ENCODE results near the gene AP2A1. TPM values are rescaled to one million over a fixed set of nuclear protein-coding genes. Genes with fewer than 3 reads are reported as not detected.
A peak's percentile ranks its signal among the peaks of the same experiment; 100 is the strongest.

The AP2A1 gene
- total and polyA plus RNA-seq, 10 of the 15 experiments (the other 5 are each of a cell fraction or from before 2014, with no cell fraction given), result 0.68 to 78.8 (median 33.8) TPM

DNA sequence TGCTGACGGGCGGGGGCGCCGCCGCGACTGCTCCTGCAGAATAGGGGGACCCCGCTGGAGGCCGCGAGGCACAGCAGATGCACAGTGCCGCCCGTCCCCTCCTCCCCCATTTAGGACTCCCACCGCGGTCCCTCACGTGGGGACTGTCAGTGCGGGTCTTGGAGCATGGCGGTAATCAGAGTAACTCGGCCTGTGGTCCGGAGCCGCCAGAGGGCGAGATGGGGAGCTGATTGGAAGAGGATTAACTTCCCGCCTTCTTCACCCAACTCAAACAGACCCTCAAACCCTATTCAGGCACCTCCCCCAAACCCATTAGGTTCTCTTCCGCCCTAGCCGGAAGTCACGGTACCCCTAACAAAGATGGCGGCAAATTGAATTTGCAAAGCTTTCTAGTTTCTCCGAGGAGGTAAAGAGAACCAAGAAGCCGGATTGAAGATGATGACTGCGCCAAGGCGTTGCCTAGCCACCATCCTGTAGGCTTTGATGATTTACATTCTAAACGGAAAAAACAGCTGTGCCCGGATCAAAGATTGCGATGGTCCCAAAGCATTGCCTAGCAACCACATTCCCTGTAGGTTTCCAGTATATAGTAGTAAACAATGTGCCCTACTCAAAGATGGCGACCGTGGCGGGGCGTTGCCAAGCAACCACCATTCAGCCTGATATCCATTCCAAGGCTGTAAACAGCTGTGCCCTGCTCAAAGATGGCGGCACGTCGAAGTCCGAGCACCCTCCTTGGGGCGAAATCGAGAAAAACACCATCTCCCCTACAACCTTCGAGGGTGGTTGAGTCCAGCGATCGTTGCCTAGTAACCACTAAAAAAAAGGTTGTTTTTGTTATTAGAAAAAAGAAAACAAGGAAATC is 46.4 kb downstream of the AP2A1 start, which contains the start of gene FUZ (continued):
- no peak for TF ChIP-seq MYB (IDR thresholded peaks at IDR 0.05; ENCODE audit: borderline replicate concordance, low read depth, low read length)
- no peak for TF ChIP-seq NFIC (IDR thresholded peaks at IDR 0.05; ENCODE audit: low read depth, low read length)
- TF ChIP-seq CHD4 (IDR thresholded peaks at IDR 0.05), result no peak
- TF ChIP-seq POU2F2 (IDR thresholded peaks at IDR 0.05; ENCODE audit: borderline replicate concordance, low read depth, low read length), result no peak
- no peak for TF ChIP-seq BCL11A (IDR thresholded peaks at IDR 0.05; ENCODE audit: low read depth, low read length)
- TF ChIP-seq, protein P1, sequence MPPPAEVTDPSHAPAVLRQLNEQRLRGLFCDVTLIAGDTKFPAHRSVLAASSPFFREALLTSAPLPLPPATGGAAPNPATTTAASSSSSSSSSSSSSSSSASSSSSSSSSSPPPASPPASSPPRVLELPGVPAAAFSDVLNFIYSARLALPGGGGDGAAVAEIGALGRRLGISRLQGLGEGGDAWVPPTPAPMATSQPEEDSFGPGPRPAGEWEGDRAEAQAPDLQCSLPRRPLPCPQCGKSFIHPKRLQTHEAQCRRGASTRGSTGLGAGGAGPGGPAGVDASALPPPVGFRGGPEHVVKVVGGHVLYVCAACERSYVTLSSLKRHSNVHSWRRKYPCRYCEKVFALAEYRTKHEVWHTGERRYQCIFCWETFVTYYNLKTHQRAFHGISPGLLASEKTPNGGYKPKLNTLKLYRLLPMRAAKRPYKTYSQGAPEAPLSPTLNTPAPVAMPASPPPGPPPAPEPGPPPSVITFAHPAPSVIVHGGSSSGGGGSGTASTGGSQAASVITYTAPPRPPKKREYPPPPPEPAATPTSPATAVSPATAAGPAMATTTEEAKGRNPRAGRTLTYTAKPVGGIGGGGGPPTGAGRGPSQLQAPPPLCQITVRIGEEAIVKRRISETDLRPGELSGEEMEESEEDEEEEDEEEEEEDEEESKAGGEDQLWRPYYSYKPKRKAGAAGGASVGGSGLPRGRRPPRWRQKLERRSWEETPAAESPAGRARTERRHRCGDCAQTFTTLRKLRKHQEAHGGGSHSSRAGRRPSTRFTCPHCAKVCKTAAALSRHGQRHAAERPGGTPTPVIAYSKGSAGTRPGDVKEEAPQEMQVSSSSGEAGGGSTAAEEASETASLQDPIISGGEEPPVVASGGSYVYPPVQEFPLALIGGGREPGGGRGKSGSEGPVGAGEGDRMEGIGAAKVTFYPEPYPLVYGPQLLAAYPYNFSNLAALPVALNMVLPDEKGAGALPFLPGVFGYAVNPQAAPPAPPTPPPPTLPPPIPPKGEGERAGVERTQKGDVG (CRISPR knock-in tag; IDR thresholded peaks at IDR 0.05), result no peak
- TF ChIP-seq POLR2AphosphoS2 (IDR thresholded peaks at IDR 0.05; ENCODE audit: low read depth, low read length), result 0 out of 2 replicates have a peak, but pooled peaks have one; percentile 22
- TF ChIP-seq NFXL1 (IDR thresholded peaks at IDR 0.05; ENCODE audit: borderline replicate concordance), result no peak
- peak; percentile 55; the same call in 1 of the 2 replicates for TF ChIP-seq RAD51 (IDR thresholded peaks at IDR 0.05)
- TF ChIP-seq ZNF24 (IDR thresholded peaks at IDR 0.05), result no peak
- TF ChIP-seq, protein P2, sequence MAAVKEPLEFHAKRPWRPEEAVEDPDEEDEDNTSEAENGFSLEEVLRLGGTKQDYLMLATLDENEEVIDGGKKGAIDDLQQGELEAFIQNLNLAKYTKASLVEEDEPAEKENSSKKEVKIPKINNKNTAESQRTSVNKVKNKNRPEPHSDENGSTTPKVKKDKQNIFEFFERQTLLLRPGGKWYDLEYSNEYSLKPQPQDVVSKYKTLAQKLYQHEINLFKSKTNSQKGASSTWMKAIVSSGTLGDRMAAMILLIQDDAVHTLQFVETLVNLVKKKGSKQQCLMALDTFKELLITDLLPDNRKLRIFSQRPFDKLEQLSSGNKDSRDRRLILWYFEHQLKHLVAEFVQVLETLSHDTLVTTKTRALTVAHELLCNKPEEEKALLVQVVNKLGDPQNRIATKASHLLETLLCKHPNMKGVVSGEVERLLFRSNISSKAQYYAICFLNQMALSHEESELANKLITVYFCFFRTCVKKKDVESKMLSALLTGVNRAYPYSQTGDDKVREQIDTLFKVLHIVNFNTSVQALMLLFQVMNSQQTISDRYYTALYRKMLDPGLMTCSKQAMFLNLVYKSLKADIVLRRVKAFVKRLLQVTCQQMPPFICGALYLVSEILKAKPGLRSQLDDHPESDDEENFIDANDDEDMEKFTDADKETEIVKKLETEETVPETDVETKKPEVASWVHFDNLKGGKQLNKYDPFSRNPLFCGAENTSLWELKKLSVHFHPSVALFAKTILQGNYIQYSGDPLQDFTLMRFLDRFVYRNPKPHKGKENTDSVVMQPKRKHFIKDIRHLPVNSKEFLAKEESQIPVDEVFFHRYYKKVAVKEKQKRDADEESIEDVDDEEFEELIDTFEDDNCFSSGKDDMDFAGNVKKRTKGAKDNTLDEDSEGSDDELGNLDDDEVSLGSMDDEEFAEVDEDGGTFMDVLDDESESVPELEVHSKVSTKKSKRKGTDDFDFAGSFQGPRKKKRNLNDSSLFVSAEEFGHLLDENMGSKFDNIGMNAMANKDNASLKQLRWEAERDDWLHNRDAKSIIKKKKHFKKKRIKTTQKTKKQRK (IDR thresholded peaks at IDR 0.05; ENCODE audit: low read depth, low read length), result no peak
- TF ChIP-seq STAT3 (IDR thresholded peaks at IDR 0.05; ENCODE audit: low read depth, low read length), result no peak
- 0 out of 4 replicates have a peak, but pooled peaks of 1 of the 2 experiments have one; percentile 50 for TF ChIP-seq SRF (IDR thresholded peaks at IDR 0.05; ENCODE audit: low read depth in 2 of 2, low read length in 2 of 2)
- TF ChIP-seq, protein P3, sequence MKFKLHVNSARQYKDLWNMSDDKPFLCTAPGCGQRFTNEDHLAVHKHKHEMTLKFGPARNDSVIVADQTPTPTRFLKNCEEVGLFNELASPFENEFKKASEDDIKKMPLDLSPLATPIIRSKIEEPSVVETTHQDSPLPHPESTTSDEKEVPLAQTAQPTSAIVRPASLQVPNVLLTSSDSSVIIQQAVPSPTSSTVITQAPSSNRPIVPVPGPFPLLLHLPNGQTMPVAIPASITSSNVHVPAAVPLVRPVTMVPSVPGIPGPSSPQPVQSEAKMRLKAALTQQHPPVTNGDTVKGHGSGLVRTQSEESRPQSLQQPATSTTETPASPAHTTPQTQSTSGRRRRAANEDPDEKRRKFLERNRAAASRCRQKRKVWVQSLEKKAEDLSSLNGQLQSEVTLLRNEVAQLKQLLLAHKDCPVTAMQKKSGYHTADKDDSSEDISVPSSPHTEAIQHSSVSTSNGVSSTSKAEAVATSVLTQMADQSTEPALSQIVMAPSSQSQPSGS (IDR thresholded peaks at IDR 0.05; ENCODE audit: low read length), result no peak
- TF ChIP-seq BRCA1 (IDR thresholded peaks at IDR 0.05; ENCODE audit: low read depth, low read length), result no peak
- TF ChIP-seq RFX5 (IDR thresholded peaks at IDR 0.05; ENCODE audit: low read depth, low read length), result no peak
- peak; percentile 82; the same call in 1 of the 2 replicates for TF ChIP-seq MXI1 (IDR thresholded peaks at IDR 0.05; ENCODE audit: low read depth, low read length)
- TF ChIP-seq ZNF274 (IDR thresholded peaks at IDR 0.05; ENCODE audit: insufficient read depth, insufficient read length), result no peak
- TF ChIP-seq ZNF217 (IDR thresholded peaks at IDR 0.05), result no peak
- TF ChIP-seq SPI1 (IDR thresholded peaks at IDR 0.05; ENCODE audit: borderline replicate concordance, insufficient read depth, low read depth, low read length), result no peak

Measured in GM12878 (cell line).